Stimulated activated naive CD8-positive, alpha-beta T cell treated with anti-CD3 and anti-CD28 coated beads, Interleukin-15, amount 100 ng/mL, for 72 hours (primary cell): ENCODE results near the gene RHOH.

Experiments used
- ATAC-seq: fragments of 150-1000 bp; cut with Tn5 transposase; 2 replicates; pipeline ENCODE4 v1.10.0; 2021; ENCODE audit warnings: mild to moderate bottlenecking, moderate library complexity
- DNase-seq, 2 donors: peaks; one replicate each; pipeline ENCODE4 v3.0.0; 2021 to 2022
- H3K27ac Mint-ChIP-seq, 2 donors: one replicate each; pipeline ENCODE4 v1.8.0; 2022; ENCODE audit warnings: mild to moderate bottlenecking in 2 of 2, mixed read lengths in 2 of 2, moderate library complexity in 2 of 2
- H3K27me3 Mint-ChIP-seq: one replicate; pipeline ENCODE4 v1.8.0; 2022; ENCODE audit warnings: mixed read lengths
- H3K4me1 Mint-ChIP-seq: one replicate; pipeline ENCODE4 v1.8.0; 2022; ENCODE audit warnings: mild to moderate bottlenecking, mixed read lengths
- H3K4me3 Mint-ChIP-seq, 2 donors: one replicate each; pipeline ENCODE4 v1.8.0; 2022; ENCODE audit warnings: mild to moderate bottlenecking in 2 of 2, mixed read lengths in 2 of 2, moderate library complexity in 1 of 2
- H3K9me3 Mint-ChIP-seq, 2 donors: one replicate each; pipeline ENCODE4 v1.8.0; 2022; ENCODE audit warnings: mixed read lengths in 2 of 2

Gene RHOH

GRCh38 chr4:40209401-40209800, 12.6 kb downstream of the RHOH start:
- Mint-ChIP-seq H3K27ac (peak overlapping the region; percentile 58 to 69), H3K4me3 (peak overlapping the region; percentile 85), H3K4me1 (peaks cover 77% of the 10 kb centered on the region), H3K9me3 (no peaks in the 10 kb centered on the region), H3K27me3 (no peaks in the 10 kb centered on the region)
- DNase-seq (peak in 1 of 2 donors; percentile 11), ATAC-seq (no peak)

- no peak for DNase-seq
- Mint-ChIP-seq H3K27me3 (no peaks in the 10 kb centered on the region), H3K4me1 (peaks cover 80% of the 10 kb centered on the region), H3K9me3 (no peaks in the 10 kb centered on the region), H3K27ac (peak overlapping the region; percentile 50 to 82), H3K4me3 (peak overlapping the region; percentile 85)
- no peak for ATAC-seq
Measured at GRCh38 chr4:40210776-40211175, 13.9 kb downstream of the RHOH start.

- ATAC-seq: no peak
- Mint-ChIP-seq H3K4me1 (peaks cover 88% of the 10 kb centered on the region), H3K9me3 (no peaks in the 10 kb centered on the region), H3K27ac (peak overlapping the region; percentile 12 to 88), H3K27me3 (no peaks in the 10 kb centered on the region), H3K4me3 (peak overlapping the region; percentile 68 to 85)
- peak in 1 of 2 donors; percentile 5 for DNase-seq
Measured at GRCh38 chr4:40211224-40212185, 14.7 kb downstream of the RHOH start.

GRCh38 chr4:40212674-40213527, 16.1 kb downstream of the RHOH start:
- no peak for ATAC-seq
- DNase-seq: no peak
- H3K27me3 Mint-ChIP-seq: no peaks in the 10 kb centered on the region
- no peaks in the 10 kb centered on the region for H3K9me3 Mint-ChIP-seq
- H3K4me3 Mint-ChIP-seq: peak overlapping the region; percentile 68 to 74
- H3K27ac Mint-ChIP-seq: peak overlapping the region; percentile 76 to 88
- H3K4me1 Mint-ChIP-seq: peaks cover 97% of the 10 kb centered on the region

- peak overlapping the region; percentile 48 to 72 for H3K27ac Mint-ChIP-seq
- H3K4me1 Mint-ChIP-seq: peaks cover 100% of the 10 kb centered on the region
- H3K9me3 Mint-ChIP-seq: no peaks in the 10 kb centered on the region
- peak; percentile 78 for ATAC-seq
- no peaks in the 10 kb centered on the region for H3K27me3 Mint-ChIP-seq
- H3K4me3 Mint-ChIP-seq: peak overlapping the region; percentile 68 to 74
- DNase-seq: peak in 1 of 2 donors; percentile 49
Measured at GRCh38 chr4:40214038-40214437, 17.2 kb downstream of the RHOH start.

GRCh38 chr4:40214661-40215418, 18.0 kb downstream of the RHOH start:
- ATAC-seq (no peak), DNase-seq (peak in 1 of 2 donors; percentile 6)
- H3K27me3 Mint-ChIP-seq: no peaks in the 10 kb centered on the region
- peak overlapping the region; percentile 44 to 91 for H3K27ac Mint-ChIP-seq
- peak overlapping the region; percentile 68 to 74 for H3K4me3 Mint-ChIP-seq
- H3K9me3 Mint-ChIP-seq: no peaks in the 10 kb centered on the region
- peaks cover 100% of the 10 kb centered on the region for H3K4me1 Mint-ChIP-seq

GRCh38 chr4:40216622-40217366, 20.0 kb downstream of the RHOH start:
- ATAC-seq: peak; percentile 66
- no peaks in the 10 kb centered on the region for H3K27me3 Mint-ChIP-seq
- H3K9me3 Mint-ChIP-seq: no peaks in the 10 kb centered on the region
- peak overlapping the region; percentile 87 to 90 for H3K27ac Mint-ChIP-seq
- DNase-seq: peak in 1 of 2 donors; percentile 6
- H3K4me3 Mint-ChIP-seq: peak overlapping the region; percentile 68 to 74
- H3K4me1 Mint-ChIP-seq: peaks cover 96% of the 10 kb centered on the region

GRCh38 chr4:40221744-40222143, 24.9 kb downstream of the RHOH start:
- Mint-ChIP-seq H3K27me3 (no peaks in the 10 kb centered on the region), H3K4me1 (peaks cover 91% of the 10 kb centered on the region), H3K4me3 (peak overlapping the region; percentile 67 to 70), H3K27ac (peak overlapping the region; percentile 85 to 90), H3K9me3 (no peaks in the 10 kb centered on the region)
- ATAC-seq (no peak), DNase-seq (no peak)

GRCh38 chr4:40223343-40223742, 26.5 kb downstream of the RHOH start:
- no peaks in the 10 kb centered on the region for H3K9me3 Mint-ChIP-seq
- no peak overlapping the region for H3K27ac Mint-ChIP-seq
- H3K27me3 Mint-ChIP-seq: no peaks in the 10 kb centered on the region
- peak overlapping the region in 1 of 2 donors; percentile 66 for H3K4me3 Mint-ChIP-seq
- no peak for ATAC-seq
- DNase-seq: peak in 1 of 2 donors; percentile 2
- H3K4me1 Mint-ChIP-seq: peaks cover 89% of the 10 kb centered on the region

GRCh38 chr4:40224432-40224831, 27.6 kb downstream of the RHOH start:
- Mint-ChIP-seq H3K4me1 (peaks cover 89% of the 10 kb centered on the region), H3K27ac (peak overlapping the region in 1 of 2 donors; percentile 35), H3K27me3 (no peaks in the 10 kb centered on the region), H3K4me3 (peak overlapping the region; percentile 27 to 50), H3K9me3 (no peaks in the 10 kb centered on the region)
- no peak for ATAC-seq
- DNase-seq: peak in 1 of 2 donors; percentile 6

GRCh38 chr4:40225497-40225896, 28.7 kb downstream of the RHOH start:
- Mint-ChIP-seq H3K27ac (peak overlapping the region; percentile 88 to 94), H3K4me1 (peaks cover 89% of the 10 kb centered on the region), H3K4me3 (peak overlapping the region; percentile 70 to 81), H3K27me3 (no peaks in the 10 kb centered on the region), H3K9me3 (no peaks in the 10 kb centered on the region)
- DNase-seq (peak in 1 of 2 donors; percentile 12), ATAC-seq (peak; percentile 5)

GRCh38 chr4:40227284-40227683, 30.5 kb downstream of the RHOH start:
- H3K9me3 Mint-ChIP-seq: no peaks in the 10 kb centered on the region
- peak; percentile 62 to 83 for DNase-seq
- peak overlapping the region; percentile 88 to 94 for H3K27ac Mint-ChIP-seq
- H3K4me1 Mint-ChIP-seq: peaks cover 94% of the 10 kb centered on the region
- no peaks in the 10 kb centered on the region for H3K27me3 Mint-ChIP-seq
- peak overlapping the region; percentile 70 to 81 for H3K4me3 Mint-ChIP-seq
- peak; percentile 74 for ATAC-seq

GRCh38 chr4:40228497-40229365, 31.9 kb downstream of the RHOH start:
- Mint-ChIP-seq H3K9me3 (no peaks in the 10 kb centered on the region), H3K27me3 (no peaks in the 10 kb centered on the region), H3K4me1 (peaks cover 98% of the 10 kb centered on the region), H3K27ac (peak overlapping the region; percentile 80 to 94), H3K4me3 (peak overlapping the region; percentile 81 to 88)
- ATAC-seq (peak; percentile 74), DNase-seq (peak; percentile 61)
